Measurements from ENCODE around the gene BBOX1. TPM values are rescaled to one million over a fixed set of nuclear protein-coding genes. Genes with fewer than 3 reads are reported as not detected.
"Not testable (repeated sequence)": the region's sequence is repeated elsewhere in the genome, so short reads cannot be mapped to it uniquely, and the experiment has no call there.

The BBOX1 gene
- polyA plus RNA-seq, 3 donors: not detected

DNA sequence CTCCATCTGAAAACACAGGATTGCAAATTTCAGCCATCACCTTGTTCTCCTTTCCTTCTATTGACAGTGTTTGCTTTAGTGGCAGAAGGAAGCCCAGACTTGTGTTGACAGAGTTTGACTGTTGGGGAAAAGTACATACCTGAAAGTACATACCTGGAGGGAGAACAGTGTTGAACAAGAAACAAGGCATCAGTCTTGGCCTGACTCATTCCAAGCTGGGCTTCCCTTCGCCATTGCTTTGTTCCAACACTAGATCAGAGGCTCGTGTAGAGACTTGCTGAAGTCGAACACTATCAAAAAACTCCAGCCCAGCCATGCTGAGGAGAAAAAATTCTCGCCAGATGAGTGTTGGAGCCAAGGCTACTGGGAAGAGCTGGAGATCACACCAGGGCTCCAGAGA lies 133.4 kb downstream of the BBOX1 start:
- H3K4me1 ChIP-seq (ENCODE audit: control insufficient read depth in 1 of 2, insufficient read depth in 2 of 2, low read length in 2 of 2): no peaks in the 10 kb centered on the region
- no peaks in the 10 kb centered on the region for H3K27me3 ChIP-seq (ENCODE audit: control insufficient read depth in 2 of 2, insufficient read depth in 2 of 2, low read length in 2 of 2)
- no peak overlapping the region for H2AFZ ChIP-seq (ENCODE audit: insufficient read depth, low read depth, low read length, poor library complexity, severe bottlenecking)
- H3K4me2 ChIP-seq (replicated peaks; ENCODE audit: extremely low read depth, low read length, poor library complexity, severe bottlenecking): no peak overlapping the region
- H3K36me3 Mint-ChIP-seq: no peaks in the 10 kb centered on the region
- H3K27me3 Mint-ChIP-seq (ENCODE audit: low read depth in 3 of 3): peaks cover 3 to 5% (median 4%) of the 10 kb centered on the region in 3 donors
- H3K9me3 ChIP-seq (replicated peaks in 1 of 2; ENCODE audit: control insufficient read depth in 1 of 2, insufficient read depth in 1 of 2, low read length in 2 of 2): no peaks in the 10 kb centered on the region
- 88% methylated on average over 4 of the region's 4 CpGs for whole genome bisulfite sequencing (ENCODE audit: insufficient coverage)
- H4K20me1 ChIP-seq (ENCODE audit: insufficient read depth, low read length): no peaks in the 10 kb centered on the region
- H3K27ac Mint-ChIP-seq: no peak overlapping the region
- H3K4me3 Mint-ChIP-seq: no peak overlapping the region
- DNase-seq: no peak
- H3K4me3 ChIP-seq (replicated peaks in 1 of 3; ENCODE audit: low read depth in 2 of 3, low read length in 3 of 3): no peak overlapping the region
- intact Hi-C loops (cut with micrococcal nuclease): no loop called here
- H3K79me2 ChIP-seq (ENCODE audit: insufficient read depth, low read length): no peaks in the 10 kb centered on the region
- peaks cover 0 to 3% (median 0%) of the 10 kb centered on the region in 7 donors for H3K9me3 Mint-ChIP-seq
- TF ChIP-seq CTCF (IDR thresholded peaks at IDR 0.05): no peak
- H3K4me1 Mint-ChIP-seq: no peaks in the 10 kb centered on the region
- H3K9ac ChIP-seq (ENCODE audit: insufficient read depth, low read length, poor library complexity, severe bottlenecking): no peak overlapping the region
- H3K36me3 ChIP-seq (replicated peaks in 1 of 2; ENCODE audit: control insufficient read depth in 1 of 2, insufficient read depth in 2 of 2, low read length in 2 of 2): no peaks in the 10 kb centered on the region
- H3K27ac ChIP-seq (ENCODE audit: low read depth in 1 of 2, low read length in 2 of 2): no peak overlapping the region

- peaks cover 2 to 5% (median 4%) of the 10 kb centered on the region in 3 donors for H3K27me3 Mint-ChIP-seq (ENCODE audit: low read depth in 3 of 3)
These were observed 134.1 kb downstream of the BBOX1 start for GRCh38 chr11:27174672-27175210.

DNA sequence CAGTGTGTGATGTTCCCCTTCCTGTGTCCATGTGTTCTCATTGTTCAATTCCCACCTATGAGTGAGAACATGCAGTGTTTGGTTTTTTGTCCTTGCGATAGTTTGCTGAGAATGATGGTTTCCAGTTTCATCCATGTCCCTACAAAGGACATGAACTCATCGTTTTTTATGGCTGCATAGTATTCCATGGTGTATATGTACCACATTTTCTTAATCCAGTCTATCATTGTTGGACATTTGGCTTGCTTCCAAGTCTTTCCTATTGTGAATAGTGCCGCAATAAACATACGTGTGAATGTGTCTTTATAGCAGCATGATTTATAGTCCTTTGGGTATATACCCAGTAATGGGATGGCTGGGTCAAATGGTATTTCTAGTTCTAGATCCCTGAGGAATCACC lies 134.9 kb downstream of the BBOX1 start:
- H3K9me3 Mint-ChIP-seq; H3K4me1 ChIP-seq (ENCODE audit: control insufficient read depth in 1 of 2, insufficient read depth in 2 of 2, low read length in 2 of 2); H3K27ac ChIP-seq (ENCODE audit: low read depth in 1 of 2, low read length in 2 of 2); H3K4me1 Mint-ChIP-seq; DNase-seq; H3K27me3 Mint-ChIP-seq (ENCODE audit: low read depth in 3 of 3); H2AFZ ChIP-seq (ENCODE audit: insufficient read depth, low read depth, low read length, poor library complexity, severe bottlenecking); H3K36me3 Mint-ChIP-seq; H3K4me3 ChIP-seq (replicated peaks in 1 of 3; ENCODE audit: low read depth in 2 of 3, low read length in 3 of 3); H3K27me3 ChIP-seq (ENCODE audit: control insufficient read depth in 2 of 2, insufficient read depth in 2 of 2, low read length in 2 of 2); H3K4me2 ChIP-seq (replicated peaks; ENCODE audit: extremely low read depth, low read length, poor library complexity, severe bottlenecking); H3K4me3 Mint-ChIP-seq; H4K20me1 ChIP-seq (ENCODE audit: insufficient read depth, low read length); H3K27ac Mint-ChIP-seq; intact Hi-C loops (cut with micrococcal nuclease); H3K9ac ChIP-seq (ENCODE audit: insufficient read depth, low read length, poor library complexity, severe bottlenecking); H3K9me3 ChIP-seq (replicated peaks in 1 of 2; ENCODE audit: control insufficient read depth in 1 of 2, insufficient read depth in 1 of 2, low read length in 2 of 2); H3K79me2 ChIP-seq (ENCODE audit: insufficient read depth, low read length); H3K36me3 ChIP-seq (replicated peaks in 1 of 2; ENCODE audit: control insufficient read depth in 1 of 2, insufficient read depth in 2 of 2, low read length in 2 of 2): not testable (repeated sequence)
- no CpG with 5 or more reads among the region's 4 CpGs for WGBS (ENCODE audit: insufficient coverage)

More at GRCh38 chr11:27174672-27175210, 134.1 kb downstream of the BBOX1 start:
- Histone ChIP-seq H3K4me3 (replicated peaks in 1 of 3; ENCODE audit: low read depth in 2 of 3, low read length in 3 of 3) (no peak overlapping the region), H2AFZ (ENCODE audit: insufficient read depth, low read depth, low read length, poor library complexity, severe bottlenecking) (no peak overlapping the region), H4K20me1 (ENCODE audit: insufficient read depth, low read length) (no peaks in the 10 kb centered on the region), H3K4me1 (ENCODE audit: control insufficient read depth in 1 of 2, insufficient read depth in 2 of 2, low read length in 2 of 2) (no peaks in the 10 kb centered on the region), H3K9ac (ENCODE audit: insufficient read depth, low read length, poor library complexity, severe bottlenecking) (no peak overlapping the region), H3K27ac (ENCODE audit: low read depth in 1 of 2, low read length in 2 of 2) (no peak overlapping the region), H3K4me2 (replicated peaks; ENCODE audit: extremely low read depth, low read length, poor library complexity, severe bottlenecking) (no peak overlapping the region), H3K36me3 (replicated peaks in 1 of 2; ENCODE audit: control insufficient read depth in 1 of 2, insufficient read depth in 2 of 2, low read length in 2 of 2) (no peaks in the 10 kb centered on the region), H3K79me2 (ENCODE audit: insufficient read depth, low read length) (no peaks in the 10 kb centered on the region), H3K27me3 (ENCODE audit: control insufficient read depth in 2 of 2, insufficient read depth in 2 of 2, low read length in 2 of 2) (no peaks in the 10 kb centered on the region), H3K9me3 (replicated peaks in 1 of 2; ENCODE audit: control insufficient read depth in 1 of 2, insufficient read depth in 1 of 2, low read length in 2 of 2) (no peaks in the 10 kb centered on the region)
- DNase-seq: no peak
- WGBS (ENCODE audit: insufficient coverage): 94% methylated on average over 7 of the region's 9 CpGs
- Mint-ChIP-seq H3K4me3 (no peak overlapping the region), H3K27ac (no peak overlapping the region), H3K9me3 (peaks cover 0 to 3% (median 0%) of the 10 kb centered on the region in 7 donors), H3K4me1 (no peaks in the 10 kb centered on the region), H3K36me3 (no peaks in the 10 kb centered on the region)
- intact Hi-C loops (cut with micrococcal nuclease): no loop called here
- no peak for TF ChIP-seq CTCF (IDR thresholded peaks at IDR 0.05)

Measured in CD14-positive monocyte (primary cell).